Kidney epithelial cell (primary cell): ENCODE measurements around the gene C4BPA. TPM values are rescaled to one million over a fixed set of nuclear protein-coding genes. Genes with fewer than 3 reads are reported as not detected.

Experiments used
- DNase-seq: peaks from one replicate; pipeline ENCODE4 v3.0.0-alpha.2; 2010; ENCODE audit warnings: low read depth
- H3K27me3 ChIP-seq: 2 replicates; pipeline ENCODE4 v1.6.0; 2011; ENCODE audit warnings: low read length; ENCODE audit not compliant: control insufficient read depth, insufficient read depth
- H3K36me3 ChIP-seq: 2 replicates; pipeline ENCODE4 v1.5.1; 2011; ENCODE audit warnings: low read length; ENCODE audit not compliant: control insufficient read depth, insufficient read depth
- H3K4me3 ChIP-seq: 2 replicates; pipeline ENCODE4 v1.5.1; 2011; ENCODE audit warnings: low read depth, mild to moderate bottlenecking, control low read depth, low read length
- total RNA-seq: library from RNA; depleted of rRNA; stranded (reverse); fragments of >200 nt; gene quantifications from 2 replicates; pipeline ENCODE4 v1.2.3, GENCODE V29; 2015
- TF ChIP-seq, protein P1 (sequence below): IDR thresholded peaks from 2 replicates; pipeline ENCODE4 v1.5.1; 2011; ENCODE audit warnings: mild to moderate bottlenecking, moderate library complexity, low read length, control low read depth, inconsistent platforms; ENCODE audit not compliant: insufficient read depth, poor library complexity, severe bottlenecking

C4BPA gene
- total RNA-seq, 1 donor from 2014 or later = not detected

DNA sequence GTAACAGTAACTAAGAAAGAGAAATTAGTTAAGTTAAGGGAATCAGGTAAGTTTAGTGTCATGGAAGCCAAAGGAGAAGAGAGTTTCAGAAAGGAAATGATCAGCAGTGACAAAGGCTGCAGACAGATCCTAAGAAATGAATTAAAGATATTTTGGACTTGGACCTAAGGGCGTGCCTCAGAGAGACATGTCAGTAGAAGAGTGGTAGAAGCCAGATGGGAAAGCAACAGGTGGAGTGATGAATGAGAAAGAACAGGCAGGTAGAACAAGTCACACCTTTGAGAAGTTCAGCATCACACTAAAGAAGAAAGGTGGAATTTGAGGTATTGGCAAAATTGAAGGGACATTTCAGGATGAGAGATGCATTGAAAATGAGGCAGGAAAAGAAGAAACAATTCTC lies 1.4 kb upstream of the C4BPA start:
- TF ChIP-seq, protein P1, sequence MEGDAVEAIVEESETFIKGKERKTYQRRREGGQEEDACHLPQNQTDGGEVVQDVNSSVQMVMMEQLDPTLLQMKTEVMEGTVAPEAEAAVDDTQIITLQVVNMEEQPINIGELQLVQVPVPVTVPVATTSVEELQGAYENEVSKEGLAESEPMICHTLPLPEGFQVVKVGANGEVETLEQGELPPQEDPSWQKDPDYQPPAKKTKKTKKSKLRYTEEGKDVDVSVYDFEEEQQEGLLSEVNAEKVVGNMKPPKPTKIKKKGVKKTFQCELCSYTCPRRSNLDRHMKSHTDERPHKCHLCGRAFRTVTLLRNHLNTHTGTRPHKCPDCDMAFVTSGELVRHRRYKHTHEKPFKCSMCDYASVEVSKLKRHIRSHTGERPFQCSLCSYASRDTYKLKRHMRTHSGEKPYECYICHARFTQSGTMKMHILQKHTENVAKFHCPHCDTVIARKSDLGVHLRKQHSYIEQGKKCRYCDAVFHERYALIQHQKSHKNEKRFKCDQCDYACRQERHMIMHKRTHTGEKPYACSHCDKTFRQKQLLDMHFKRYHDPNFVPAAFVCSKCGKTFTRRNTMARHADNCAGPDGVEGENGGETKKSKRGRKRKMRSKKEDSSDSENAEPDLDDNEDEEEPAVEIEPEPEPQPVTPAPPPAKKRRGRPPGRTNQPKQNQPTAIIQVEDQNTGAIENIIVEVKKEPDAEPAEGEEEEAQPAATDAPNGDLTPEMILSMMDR = no peak
- no peaks in the 10 kb centered on the region for H3K36me3 ChIP-seq
- no peak overlapping the region for H3K4me3 ChIP-seq
- H3K27me3 ChIP-seq = no peaks in the 10 kb centered on the region
- DNase-seq = no peak

GRCh38 chr1:207109004-207109403 lies 5.0 kb downstream of the C4BPA start:
- Histone ChIP-seq H3K4me3 (no peak overlapping the region), H3K27me3 (no peaks in the 10 kb centered on the region), H3K36me3 (no peaks in the 10 kb centered on the region)
- no peak for DNase-seq
- TF ChIP-seq, protein P1 = no peak

GRCh38 chr1:207112616-207113296 lies 8.7 kb downstream of the C4BPA start:
- Histone ChIP-seq H3K36me3 (no peaks in the 10 kb centered on the region), H3K4me3 (no peak overlapping the region), H3K27me3 (no peaks in the 10 kb centered on the region)
- TF ChIP-seq, protein P1 = no peak
- no peak for DNase-seq

DNA sequence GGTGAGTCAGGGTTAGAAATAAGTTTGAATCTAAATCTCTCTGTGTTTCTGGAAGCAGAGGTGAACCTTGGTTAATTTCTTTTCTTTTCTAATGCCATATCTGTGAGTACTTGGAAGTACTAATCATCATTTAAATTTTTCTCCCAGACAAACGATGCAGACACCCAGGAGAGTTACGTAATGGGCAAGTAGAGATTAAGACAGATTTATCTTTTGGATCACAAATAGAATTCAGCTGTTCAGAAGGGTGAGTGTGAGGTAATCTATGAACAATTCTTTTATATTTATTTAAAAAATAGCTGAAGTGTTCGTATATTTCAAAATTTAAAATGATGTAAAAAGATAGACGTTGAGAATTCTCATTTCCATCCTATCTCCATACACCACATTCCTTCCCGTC lies 11.2 kb downstream of the C4BPA start:
- Histone ChIP-seq H3K27me3 (no peaks in the 10 kb centered on the region), H3K4me3 (no peak overlapping the region), H3K36me3 (no peaks in the 10 kb centered on the region)
- TF ChIP-seq, protein P1 = no peak
- no peak for DNase-seq

- no peak for DNase-seq
- H3K4me3 ChIP-seq = no peak overlapping the region
- no peaks in the 10 kb centered on the region for H3K36me3 ChIP-seq
- no peaks in the 10 kb centered on the region for H3K27me3 ChIP-seq
- TF ChIP-seq, protein P1 = no peak
Measured at GRCh38 chr1:207124389-207124788, 20.4 kb downstream of the C4BPA start.

DNA sequence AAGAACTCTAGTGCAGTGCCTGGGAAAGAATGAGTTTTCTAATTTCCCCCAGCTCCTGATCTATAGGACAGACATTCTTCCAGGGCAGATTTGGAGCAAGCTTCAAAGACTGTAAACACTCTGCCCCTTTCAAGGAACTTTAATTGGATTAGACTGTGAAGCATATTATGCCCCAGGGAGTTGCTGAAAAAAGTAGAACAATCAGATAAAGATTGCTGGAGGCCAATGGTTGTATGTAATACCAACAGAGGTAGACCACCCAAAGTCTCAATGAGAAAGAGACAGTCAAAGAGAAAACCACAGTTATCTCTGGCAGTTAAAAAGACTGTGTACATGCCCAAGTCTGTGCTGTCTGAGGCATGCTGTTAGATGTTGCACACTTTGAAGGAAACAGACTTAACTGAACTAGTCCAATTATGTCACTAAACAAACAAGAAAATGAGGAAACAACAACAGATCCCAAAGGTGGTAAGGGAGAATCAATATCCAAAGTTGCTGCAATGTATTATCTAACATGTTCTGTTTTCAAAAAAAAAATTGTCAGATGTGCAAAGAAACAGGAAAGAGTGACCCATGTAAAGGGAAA lies 24.4 kb downstream of the C4BPA start:
- TF ChIP-seq, protein P1 = no peak
- Histone ChIP-seq H3K4me3 (no peak overlapping the region), H3K36me3 (no peaks in the 10 kb centered on the region), H3K27me3 (no peaks in the 10 kb centered on the region)
- no peak for DNase-seq
